HCT116 (cell line): Measurements from ENCODE around the gene ARL5B. TPM values are rescaled to one million over a fixed set of nuclear protein-coding genes. Genes with fewer than 3 reads are reported as not detected.

ENCODE experiments used
- ATAC-seq: fragments of 200-7000 bp; cut with Tn5 transposase; 2 replicates; pipeline ENCODE4 v1.9.1; 2020; ENCODE audit warnings: mild to moderate bottlenecking, moderate library complexity
- BruUV-seq: library from RNA; stranded (reverse); fragments of 400-500 nt; replicated peaks from 2 replicates; lab custom pipeline; 2021; lab: Mats Ljungman, UMichigan
- CTCF ChIA-PET: fragments of 300-600 bp; sonication (Branson Sonifier 250); formaldehyde crosslinking; loops from one replicate; lab custom pipeline; 2021; ENCODE audit warnings: antibody characterized with exemption; lab: Charles Lee
- POLR2A ChIA-PET: fragments of 300-600, 350-600 bp; sonication (Branson Sonifier 250); formaldehyde crosslinking; loops from one replicate; lab custom pipeline; 2021; ENCODE audit warnings: antibody characterized with exemption; lab: Charles Lee
- RAD21 ChIA-PET, 2 experiments: fragments of 300-600 bp; sonication (Branson Sonifier 250); formaldehyde crosslinking; loops; one replicate each; lab custom pipeline; 2023; ENCODE audit warnings: low total read pairs in 2 of 2; ENCODE audit not compliant: uncharacterized antibody in 2 of 2, unreplicated experiment in 2 of 2, low non-redundant PET in 1 of 2; lab: Charles Lee
- DNase-seq: peaks from one replicate; pipeline ENCODE4 v3.0.0-alpha.2; 2010; ENCODE audit warnings: low read depth, low spot score
- H2AFZ ChIP-seq: fragments of 200-600 bp; shearing (Covaris generic), sonication (generic); 2 replicates; pipeline ENCODE4 v1.6.1; 2017; ENCODE audit warnings: low read depth, mixed run types, mixed read lengths, antibody characterized with exemption, low read length; ENCODE audit not compliant: poor library complexity, severe bottlenecking
- H3K27ac ChIP-seq: 2 replicates; pipeline ENCODE4 v1.5.1; 2012; ENCODE audit warnings: low read depth, low read length
- H3K27me3 ChIP-seq: fragments of 200-600 bp; sonication (generic); 2 replicates; pipeline ENCODE4 v1.6.1; 2016; ENCODE audit warnings: mixed run types, low read length, mixed read lengths; ENCODE audit not compliant: insufficient read depth
- H3K36me3 ChIP-seq, 2 experiments: fragments of 200-500 bp in 1 of 2; fragments of 200-600 bp in 1 of 2; sonication (Bioruptor generic) in 1 of 2; sonication (generic) in 1 of 2; 2 replicates each; pipeline versions ENCODE4 v1.5.1 to v1.6.1; 2014 to 2016; ENCODE audit warnings: low read length in 2 of 2, inconsistent platforms in 1 of 2, mixed read lengths in 1 of 2, mixed run types in 1 of 2; ENCODE audit not compliant: insufficient read depth in 2 of 2, control insufficient read depth in 1 of 2
- H3K4me1 ChIP-seq, 2 experiments: fragments of 200-600 bp in 1 of 2; sonication (generic) in 1 of 2; 2 replicates each; pipeline versions ENCODE4 v1.5.1 to v1.6.1; 2012 to 2017; ENCODE audit warnings: low read length in 2 of 2, inconsistent platforms in 1 of 2, mild to moderate bottlenecking in 1 of 2, mixed read lengths in 1 of 2, mixed run types in 1 of 2, moderate library complexity in 1 of 2; ENCODE audit not compliant: insufficient read depth in 2 of 2, control insufficient read depth in 1 of 2
- H3K4me2 ChIP-seq: fragments of 200-600 bp; sonication (generic); 2 replicates; pipeline ENCODE4 v1.6.1; 2017; ENCODE audit warnings: mixed run types, low read length, mixed read lengths
- H3K4me3 ChIP-seq, 2 experiments: fragments of 200-600 bp in 1 of 2; sonication (generic) in 1 of 2; replicated peaks in 1 of 2; 2 replicates each; pipeline ENCODE4 v1.5.1; 2011 to 2016; ENCODE audit warnings: low read length in 2 of 2, control low read depth in 1 of 2, low read depth in 1 of 2, mild to moderate bottlenecking in 1 of 2, mixed read lengths in 1 of 2, mixed run types in 1 of 2
- H3K79me2 ChIP-seq: fragments of 200-600 bp; sonication (generic); 2 replicates; pipeline ENCODE4 v1.6.1; 2017; ENCODE audit warnings: mild to moderate bottlenecking, mixed run types, low read length, moderate library complexity, mixed read lengths; ENCODE audit not compliant: insufficient read depth
- H3K9ac ChIP-seq: fragments of 200-600 bp; sonication (generic); 2 replicates; pipeline ENCODE4 v1.6.1; 2016; ENCODE audit warnings: low read length, mixed read lengths
- H3K9me2 ChIP-seq: fragments of 200-600 bp; sonication (generic), shearing (Covaris generic); 2 replicates; pipeline ENCODE4 v1.6.1; 2017; ENCODE audit warnings: mixed run types, mild to moderate bottlenecking, moderate library complexity; ENCODE audit not compliant: insufficient read depth
- H3K9me3 ChIP-seq, 2 experiments: fragments of 200-500 bp in 1 of 2; fragments of 200-600 bp in 1 of 2; sonication (Bioruptor generic) in 1 of 2; sonication (generic) in 1 of 2; 2 replicates each; pipeline ENCODE4 v1.6.1; 2014 to 2017; ENCODE audit warnings: low read length in 2 of 2, mixed read lengths in 2 of 2, inconsistent platforms in 1 of 2, low read depth in 1 of 2, mild to moderate bottlenecking in 1 of 2, mixed run types in 1 of 2, moderate library complexity in 1 of 2; ENCODE audit not compliant: control insufficient read depth in 1 of 2, insufficient read depth in 1 of 2
- H4K20me1 ChIP-seq: fragments of 200-600 bp; sonication (generic), shearing (Covaris generic); 2 replicates; pipeline ENCODE4 v1.6.1; 2017; ENCODE audit warnings: mixed run types, mild to moderate bottlenecking, moderate library complexity; ENCODE audit not compliant: insufficient read depth
- CBX3 ChIP-seq: IDR thresholded peaks from 2 replicates; pipeline ENCODE4 v1.6.1; 2012; ENCODE audit warnings: low read depth
- CTCF ChIP-seq, 3 experiments: fragments of 200-600 bp in 1 of 3; sonication (generic) in 1 of 3; IDR thresholded peaks in 2 of 3; conservative IDR thresholded peaks in 1 of 3; 2 replicates each; pipeline ENCODE4 v1.5.1; 2012 to 2017; ENCODE audit warnings: low read depth in 2 of 3, low read length in 2 of 3, antibody characterized with exemption in 1 of 3, borderline replicate concordance in 1 of 3, control low read depth in 1 of 3, mild to moderate bottlenecking in 1 of 3, mixed read lengths in 1 of 3, mixed run types in 1 of 3, moderate library complexity in 1 of 3; ENCODE audit not compliant: insufficient read depth in 1 of 3
- EZH2 ChIP-seq: fragments of 200-600 bp; sonication (generic); IDR thresholded peaks from 2 replicates; pipeline ENCODE4 v1.6.1; 2017; ENCODE audit warnings: antibody characterized with exemption, mixed run types
- MAX ChIP-seq: IDR thresholded peaks from 2 replicates; pipeline ENCODE4 v1.6.1; 2012
- POLR2A ChIP-seq: IDR thresholded peaks from 2 replicates; pipeline ENCODE4 v1.7.0; 2011; ENCODE audit warnings: borderline replicate concordance; ENCODE audit not compliant: insufficient read depth, insufficient read length; ENCODE audit errors: extremely low read depth
- RAD21 ChIP-seq: IDR thresholded peaks from 2 replicates; pipeline ENCODE4 v1.6.1; 2012; ENCODE audit warnings: low read depth, mild to moderate bottlenecking
- TCF7L2 ChIP-seq: IDR thresholded peaks from 2 replicates; pipeline ENCODE4 v1.7.0; 2011; ENCODE audit warnings: borderline replicate concordance, inconsistent platforms; ENCODE audit not compliant: insufficient read depth, insufficient read length; ENCODE audit errors: extremely low read depth
- YY1 ChIP-seq: IDR thresholded peaks from 2 replicates; pipeline ENCODE4 v1.6.1; 2011; ENCODE audit warnings: low read length, low read depth, moderate library complexity, mild to moderate bottlenecking; ENCODE audit not compliant: insufficient replicate concordance; ENCODE audit errors: extremely low read depth
- ZNF274 ChIP-seq: fragments of 200-500 bp; sonication (Bioruptor generic); IDR thresholded peaks from 2 replicates; pipeline ENCODE4 v1.6.1; 2014; ENCODE audit warnings: mild to moderate bottlenecking, low read depth, low read length, inconsistent platforms
- intact Hi-C: fragments of 100-400 bp; cut with micrococcal nuclease; formaldehyde crosslinking; loops from 2 replicates; pipeline ENCODE4 v1.10.0; 2022
- total RNA-seq: library from RNA; stranded (reverse); gene quantifications from one replicate; pipeline ENCODE4 v1.2.1, GENCODE V29; 2021; ENCODE audit not compliant: unreplicated experiment

The ARL5B gene
- total RNA-seq, 1 experiment from 2014 or later: 21.1 TPM

- ATAC-seq: no peak; the same call in 1 of the 2 replicates
- Histone ChIP-seq H3K9ac (no peak overlapping the region), H3K9me3 (no peaks in the 10 kb centered on the region), H3K36me3 (peaks cover 0 to 9% of the 10 kb centered on the region in 2 experiments; a peak in 2 of 4 replicates), H3K4me3 (no peak overlapping the region), H3K79me2 (0 out of 2 replicates have a peak, but pooled peaks cover 3% of the 10 kb centered on the region), H3K27me3 (no peaks in the 10 kb centered on the region), H3K27ac (no peak overlapping the region), H3K9me2 (no peaks in the 10 kb centered on the region), H2AFZ (no peak overlapping the region), H4K20me1 (no peaks in the 10 kb centered on the region), H3K4me2 (no peak overlapping the region), H3K4me1 (peaks cover 21 to 33% of the 10 kb centered on the region in 2 experiments)
- intact Hi-C loops: no loop called here
- RAD21 ChIA-PET: no interaction called here
- CTCF ChIA-PET: no interaction called here
- no peak for DNase-seq
- BruUV-seq: no TSS peak
- POLR2A ChIA-PET: no interaction called here
- TF ChIP-seq YY1: no peak
- TF ChIP-seq RAD21: peak; percentile 32; the same call in 1 of the 2 replicates
- peak in 1 of 3 experiments; percentile 15; a peak in 1 of 6 replicates for TF ChIP-seq CTCF (IDR thresholded peaks at IDR 0.05 in 2 of 3, conservative IDR thresholded peaks at IDR 0.05 in 1 of 3; ENCODE audit: borderline replicate concordance in 1 of 3, insufficient read depth in 1 of 3, low read depth in 2 of 3, low read length in 2 of 3)
These were observed 42.9 kb upstream of the ARL5B start for GRCh38 chr10:18616337-18616736.

GRCh38 chr10:18619016-18619415 is 40.2 kb upstream of the ARL5B start:
- no peaks in the 10 kb centered on the region for H3K27me3 ChIP-seq
- H3K4me3 ChIP-seq: no peak overlapping the region
- CTCF ChIA-PET: no interaction called here
- ATAC-seq: no peak
- no peak overlapping the region for H2AFZ ChIP-seq
- no TSS peak for BruUV-seq
- intact Hi-C loops: no loop called here
- no peak overlapping the region for H3K9ac ChIP-seq
- POLR2A ChIA-PET: no interaction called here
- no peaks in the 10 kb centered on the region for H3K9me2 ChIP-seq
- peaks cover 9% of the 10 kb centered on the region in 2 experiments; a peak in 2 of 4 replicates for H3K4me1 ChIP-seq
- H3K4me2 ChIP-seq: no peak overlapping the region
- TF ChIP-seq MAX: no peak
- no peak for TF ChIP-seq ZNF274
- TF ChIP-seq CTCF (IDR thresholded peaks at IDR 0.05 in 2 of 3, conservative IDR thresholded peaks at IDR 0.05 in 1 of 3; ENCODE audit: borderline replicate concordance in 1 of 3, insufficient read depth in 1 of 3, low read depth in 2 of 3, low read length in 2 of 3): no peak
- TF ChIP-seq CBX3: no peak
- TF ChIP-seq POLR2A: no peak
- no peak for TF ChIP-seq EZH2
- TF ChIP-seq TCF7L2: no peak
- no peak for TF ChIP-seq RAD21
- no peaks in the 10 kb centered on the region for H3K9me3 ChIP-seq
- H3K27ac ChIP-seq: no peak overlapping the region
- H3K79me2 ChIP-seq: no peaks in the 10 kb centered on the region
- H4K20me1 ChIP-seq: no peaks in the 10 kb centered on the region
- H3K36me3 ChIP-seq: peaks cover 0 to 9% of the 10 kb centered on the region in 2 experiments; a peak in 1 of 4 replicates
- RAD21 ChIA-PET: no interaction called here
- DNase-seq: no peak
